Activated CD8-positive, alpha-beta memory T cell treated with anti-CD3 and anti-CD28 coated beads for 36 hours (primary cell): ENCODE results near the gene F7. TPM values are rescaled to one million over a fixed set of nuclear protein-coding genes. Genes with fewer than 3 reads are reported as not detected.

Source experiments
- CTCF ChIA-PET: fragments of 350-600 bp; sonication (Branson Sonifier 250); formaldehyde crosslinking; loops from one replicate; lab custom pipeline; 2021; ENCODE audit warnings: antibody characterized with exemption; lab: Charles Lee
- POLR2A ChIA-PET: fragments of 350-600 bp; sonication (Branson Sonifier 250); formaldehyde crosslinking; loops from one replicate; lab custom pipeline; 2021; ENCODE audit warnings: antibody characterized with exemption; lab: Charles Lee
- total RNA-seq, 2 experiments: library from RNA; stranded (reverse); gene quantifications; one replicate each; pipeline ENCODE4 v1.2.3, GENCODE V29; 2021

The F7 gene
- total RNA-seq, 2 experiments from 2014 or later = 0.30 to 0.46 TPM

DNA sequence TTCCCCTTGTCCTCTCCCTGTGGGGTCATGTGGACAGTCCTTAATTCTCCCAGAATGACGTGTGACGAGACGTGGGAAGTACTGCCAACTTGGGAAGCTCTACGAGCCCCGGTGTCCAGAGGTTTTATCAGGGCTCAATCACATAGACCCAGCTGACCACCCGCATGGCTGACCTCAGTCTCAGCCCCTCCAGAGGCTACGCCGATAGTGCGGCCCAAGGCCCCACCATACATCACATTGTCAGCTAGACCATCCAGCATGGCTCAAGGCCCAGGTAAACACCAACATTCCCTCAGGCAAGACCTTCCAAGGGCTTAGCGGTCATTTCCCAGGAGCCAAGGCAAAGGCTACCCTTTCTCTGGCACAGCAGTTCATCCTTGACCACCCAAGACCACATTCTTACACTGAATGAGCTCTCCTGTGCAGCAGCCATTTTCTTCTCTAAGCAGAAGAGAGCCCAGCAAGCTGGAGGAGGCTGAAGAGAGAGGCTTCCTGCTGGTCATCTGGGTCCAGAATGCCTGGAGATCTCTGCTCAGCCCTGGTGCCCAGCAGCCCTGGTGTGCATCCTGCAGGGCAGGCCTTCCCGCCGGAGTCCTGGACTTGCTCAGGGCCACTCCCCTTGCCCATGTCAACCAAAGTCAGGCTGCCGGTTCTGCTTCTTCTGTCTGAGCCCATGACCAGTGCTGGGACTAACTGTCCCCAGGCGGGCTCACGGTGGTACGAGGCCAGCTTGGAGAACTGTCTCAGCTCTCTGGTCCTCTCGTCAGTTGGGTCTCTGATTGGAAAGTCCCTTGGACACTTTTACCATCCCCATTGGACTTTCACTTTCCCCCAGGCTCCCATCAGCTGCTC lies 9.1 kb downstream of the F7 start:
- ChIA-PET CTCF (no interaction called here), POLR2A (no interaction called here)

DNA sequence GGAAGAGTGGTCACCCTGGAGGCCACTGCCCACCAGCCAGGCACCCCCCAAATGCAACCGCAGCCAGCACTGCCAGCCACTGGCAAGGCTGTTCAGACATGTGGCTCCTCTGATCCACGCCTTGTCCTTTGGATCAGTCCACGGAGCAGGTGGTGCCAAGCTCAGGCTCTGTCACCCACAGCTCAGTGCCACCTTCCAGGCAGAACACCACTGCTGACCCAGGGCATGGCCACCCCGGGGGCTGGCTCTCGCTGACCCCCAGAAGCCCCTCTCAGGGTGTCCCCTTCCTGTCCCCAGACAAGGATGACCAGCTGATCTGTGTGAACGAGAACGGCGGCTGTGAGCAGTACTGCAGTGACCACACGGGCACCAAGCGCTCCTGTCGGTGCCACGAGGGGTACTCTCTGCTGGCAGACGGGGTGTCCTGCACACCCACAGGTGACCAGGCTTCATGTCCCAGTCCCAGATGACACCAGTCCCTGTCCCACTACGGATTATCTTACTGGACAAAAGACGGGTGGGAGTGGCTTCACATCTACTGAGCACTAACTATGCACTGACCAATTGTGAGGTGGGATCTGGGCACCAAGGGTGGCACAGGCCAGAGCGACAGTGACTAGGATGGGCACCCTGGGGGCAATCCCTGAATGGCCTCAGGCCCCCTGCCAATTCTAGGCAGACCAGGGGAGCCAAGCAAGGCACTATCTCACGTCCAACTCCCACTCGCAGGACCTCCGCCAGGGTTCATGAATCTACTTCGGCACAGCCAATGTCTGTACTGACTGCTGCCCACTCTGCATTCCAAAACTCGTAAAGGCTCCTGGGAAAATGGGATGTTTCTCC lies 10.0 kb downstream of the F7 start:
- POLR2A ChIA-PET = no interaction called here
- CTCF ChIA-PET = no interaction called here

DNA sequence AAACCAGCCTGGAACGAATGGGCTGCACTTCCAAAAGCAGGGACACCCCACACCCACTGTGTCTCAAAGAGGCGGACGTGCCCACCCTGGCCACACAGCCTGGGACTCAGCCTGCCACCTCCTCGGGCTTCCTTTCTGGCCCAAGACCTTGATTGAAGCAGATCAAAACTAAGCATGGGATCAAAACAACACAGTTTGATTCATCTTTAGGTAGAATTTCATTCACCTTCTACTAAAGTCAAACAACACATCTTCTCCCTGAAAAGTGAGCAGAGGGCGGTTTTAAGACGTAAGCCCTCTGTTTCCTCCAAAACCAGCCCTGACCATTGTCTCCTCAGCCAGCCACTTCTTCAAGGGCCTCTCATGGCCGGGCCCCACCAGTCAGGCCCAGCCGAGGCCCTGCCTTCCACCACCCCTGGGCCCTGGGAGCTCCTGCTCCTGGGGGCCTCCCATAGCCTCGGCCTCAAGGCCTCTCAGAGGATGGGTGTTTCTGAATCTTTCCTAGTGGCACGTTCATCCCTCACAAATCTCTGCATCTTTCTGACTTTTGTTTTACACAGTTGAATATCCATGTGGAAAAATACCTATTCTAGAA lies 10.7 kb downstream of the F7 start:
- CTCF ChIA-PET = no interaction called here

DNA sequence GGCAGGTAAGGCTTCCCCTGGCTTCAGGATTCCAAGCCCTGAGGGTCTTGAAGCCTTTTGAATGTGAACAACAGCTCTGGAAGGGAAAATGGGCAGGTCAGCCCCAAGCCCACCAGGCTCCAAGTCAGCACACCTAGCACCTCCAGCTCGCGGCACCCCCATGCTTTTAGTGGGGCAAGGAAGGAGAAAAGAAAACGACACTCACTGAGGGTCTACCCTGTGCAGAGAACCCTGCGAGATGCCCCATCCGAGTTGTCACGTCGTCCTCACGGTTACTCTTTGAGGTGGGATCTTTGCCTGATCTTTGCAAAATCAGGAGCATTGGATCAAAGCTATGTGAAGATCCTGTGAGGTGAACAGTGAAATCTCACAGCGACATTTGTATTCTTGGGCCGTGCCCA lies 11.3 kb downstream of the F7 start:
- CTCF ChIA-PET = no interaction called here
- POLR2A ChIA-PET = no interaction called here

More for the DNA sequence above, 10.7 kb downstream of the F7 start:
- POLR2A ChIA-PET = no interaction called here

DNA sequence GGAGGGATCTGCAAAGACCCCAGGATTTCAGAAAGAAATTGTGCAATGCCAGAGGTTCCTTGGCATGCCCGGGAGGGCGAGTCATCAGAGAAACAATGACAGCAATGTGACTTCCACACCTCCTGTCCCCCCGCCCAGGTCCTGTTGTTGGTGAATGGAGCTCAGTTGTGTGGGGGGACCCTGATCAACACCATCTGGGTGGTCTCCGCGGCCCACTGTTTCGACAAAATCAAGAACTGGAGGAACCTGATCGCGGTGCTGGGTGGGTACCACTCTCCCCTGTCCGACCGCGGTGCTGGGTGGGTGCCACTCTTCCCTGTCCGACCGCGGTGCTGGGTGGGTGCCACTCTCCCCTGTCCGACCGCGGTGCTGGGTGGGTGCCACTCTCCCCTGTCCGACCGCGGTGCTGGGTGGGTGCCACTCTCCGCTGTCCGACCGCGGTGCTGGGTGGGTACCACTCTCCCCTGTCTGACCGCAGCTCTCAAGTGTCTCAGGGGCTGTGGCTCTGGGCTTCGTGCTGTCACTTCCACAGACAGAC lies 11.8 kb downstream of the F7 start:
- POLR2A ChIA-PET = no interaction called here
- CTCF ChIA-PET = no interaction called here

DNA sequence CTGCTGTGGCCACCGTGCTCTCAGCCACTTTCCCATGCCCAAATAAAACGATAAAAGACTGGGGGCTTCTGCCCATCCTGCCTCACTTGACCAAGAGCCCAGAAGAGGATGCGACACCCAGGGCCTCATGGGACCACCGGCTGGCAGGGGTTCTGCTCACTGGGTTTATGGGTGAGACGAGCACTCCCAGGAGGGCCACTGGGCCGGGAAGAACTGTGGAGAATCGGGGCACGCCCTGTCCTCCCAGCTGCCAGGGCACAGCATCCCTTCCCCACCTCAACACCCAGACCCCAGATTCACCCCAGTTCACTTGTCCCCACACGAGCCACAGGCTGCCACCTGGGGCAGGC lies 12.3 kb downstream of the F7 start:
- ChIA-PET CTCF (no interaction called here), POLR2A (no interaction called here)

DNA sequence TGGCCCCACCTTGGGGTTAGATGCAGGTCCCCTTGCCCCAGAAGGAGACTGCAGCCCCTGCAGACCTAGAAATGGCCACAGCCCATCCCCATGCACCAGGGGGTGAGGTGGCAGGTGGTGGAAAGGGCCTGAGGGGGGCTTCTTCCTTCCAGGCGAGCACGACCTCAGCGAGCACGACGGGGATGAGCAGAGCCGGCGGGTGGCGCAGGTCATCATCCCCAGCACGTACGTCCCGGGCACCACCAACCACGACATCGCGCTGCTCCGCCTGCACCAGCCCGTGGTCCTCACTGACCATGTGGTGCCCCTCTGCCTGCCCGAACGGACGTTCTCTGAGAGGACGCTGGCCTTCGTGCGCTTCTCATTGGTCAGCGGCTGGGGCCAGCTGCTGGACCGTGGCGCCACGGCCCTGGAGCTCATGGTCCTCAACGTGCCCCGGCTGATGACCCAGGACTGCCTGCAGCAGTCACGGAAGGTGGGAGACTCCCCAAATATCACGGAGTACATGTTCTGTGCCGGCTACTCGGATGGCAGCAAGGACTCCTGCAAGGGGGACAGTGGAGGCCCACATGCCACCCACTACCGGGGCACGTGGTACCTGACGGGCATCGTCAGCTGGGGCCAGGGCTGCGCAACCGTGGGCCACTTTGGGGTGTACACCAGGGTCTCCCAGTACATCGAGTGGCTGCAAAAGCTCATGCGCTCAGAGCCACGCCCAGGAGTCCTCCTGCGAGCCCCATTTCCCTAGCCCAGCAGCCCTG lies 12.8 kb downstream of the F7 start:
- POLR2A ChIA-PET = no interaction called here

DNA sequence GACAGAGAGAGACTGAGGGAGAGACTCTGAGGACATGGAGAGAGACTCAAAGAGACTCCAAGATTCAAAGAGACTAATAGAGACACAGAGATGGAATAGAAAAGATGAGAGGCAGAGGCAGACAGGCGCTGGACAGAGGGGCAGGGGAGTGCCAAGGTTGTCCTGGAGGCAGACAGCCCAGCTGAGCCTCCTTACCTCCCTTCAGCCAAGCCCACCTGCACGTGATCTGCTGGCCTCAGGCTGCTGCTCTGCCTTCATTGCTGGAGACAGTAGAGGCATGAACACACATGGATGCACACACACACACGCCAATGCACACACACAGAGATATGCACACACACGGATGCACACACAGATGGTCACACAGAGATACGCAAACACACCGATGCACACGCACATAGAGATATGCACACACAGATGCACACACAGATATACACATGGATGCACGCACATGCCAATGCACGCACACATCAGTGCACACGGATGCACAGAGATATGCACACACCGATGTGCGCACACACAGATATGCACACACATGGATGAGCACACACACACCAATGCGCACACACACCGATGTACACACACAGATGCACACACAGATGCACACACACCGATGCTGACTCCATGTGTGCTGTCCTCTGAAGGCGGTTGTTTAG lies 13.7 kb downstream of the F7 start:
- ChIA-PET CTCF (no interaction called here), POLR2A (no interaction called here)

More for the DNA sequence above, 12.8 kb downstream of the F7 start:
- CTCF ChIA-PET = no interaction called here

DNA sequence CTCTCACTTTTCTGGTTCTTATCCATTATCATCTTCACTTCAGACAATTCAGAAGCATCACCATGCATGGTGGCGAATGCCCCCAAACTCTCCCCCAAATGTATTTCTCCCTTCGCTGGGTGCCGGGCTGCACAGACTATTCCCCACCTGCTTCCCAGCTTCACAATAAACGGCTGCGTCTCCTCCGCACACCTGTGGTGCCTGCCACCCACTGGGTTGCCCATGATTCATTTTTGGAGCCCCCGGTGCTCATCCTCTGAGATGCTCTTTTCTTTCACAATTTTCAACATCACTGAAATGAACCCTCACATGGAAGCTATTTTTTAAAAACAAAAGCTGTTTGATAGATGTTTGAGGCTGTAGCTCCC lies 14.2 kb downstream of the F7 start:
- ChIA-PET CTCF (no interaction called here), POLR2A (no interaction called here)

DNA sequence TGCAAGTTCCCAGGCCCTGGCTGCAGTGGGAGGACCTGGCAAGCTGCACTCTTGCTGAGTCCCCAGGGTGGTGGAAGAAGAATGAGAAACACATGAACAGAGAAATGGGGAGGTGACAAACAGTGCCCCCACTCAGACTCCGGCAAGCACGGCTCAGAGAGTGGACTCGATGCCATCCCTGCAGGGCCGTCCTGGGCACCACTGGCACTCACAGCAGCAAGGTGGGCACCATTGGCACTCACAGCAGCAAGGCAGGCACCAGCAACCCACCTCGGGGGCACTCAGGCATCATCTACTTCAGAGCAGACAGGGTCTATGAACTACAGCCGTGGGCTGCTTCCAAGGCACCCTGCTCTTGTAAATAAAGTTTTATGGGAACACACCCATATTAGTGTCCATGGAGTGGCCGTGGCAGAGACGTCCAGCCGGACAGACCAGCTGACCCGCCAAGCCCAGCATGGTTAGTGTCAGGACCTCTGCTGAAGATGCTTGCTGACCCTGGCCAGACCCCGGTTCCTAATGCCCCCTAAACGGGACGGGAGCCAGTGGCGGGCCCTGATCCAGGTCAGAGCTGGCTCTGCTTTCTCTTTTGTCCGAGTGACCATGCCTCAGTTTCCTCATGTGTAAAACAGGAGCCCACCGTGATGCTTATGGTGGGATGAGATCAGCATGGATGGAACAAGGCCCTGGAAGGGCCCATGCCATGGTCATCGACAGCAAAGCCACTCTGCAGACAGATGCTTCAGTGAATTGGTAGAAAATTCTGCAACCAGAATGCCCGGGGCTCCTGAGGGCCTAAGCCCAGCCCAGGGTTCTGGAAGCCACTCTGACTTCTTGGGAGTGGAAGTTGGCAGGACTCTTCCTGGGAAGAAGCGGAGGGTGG lies 14.9 kb downstream of the F7 start:
- POLR2A ChIA-PET = no interaction called here
- CTCF ChIA-PET = no interaction called here

DNA sequence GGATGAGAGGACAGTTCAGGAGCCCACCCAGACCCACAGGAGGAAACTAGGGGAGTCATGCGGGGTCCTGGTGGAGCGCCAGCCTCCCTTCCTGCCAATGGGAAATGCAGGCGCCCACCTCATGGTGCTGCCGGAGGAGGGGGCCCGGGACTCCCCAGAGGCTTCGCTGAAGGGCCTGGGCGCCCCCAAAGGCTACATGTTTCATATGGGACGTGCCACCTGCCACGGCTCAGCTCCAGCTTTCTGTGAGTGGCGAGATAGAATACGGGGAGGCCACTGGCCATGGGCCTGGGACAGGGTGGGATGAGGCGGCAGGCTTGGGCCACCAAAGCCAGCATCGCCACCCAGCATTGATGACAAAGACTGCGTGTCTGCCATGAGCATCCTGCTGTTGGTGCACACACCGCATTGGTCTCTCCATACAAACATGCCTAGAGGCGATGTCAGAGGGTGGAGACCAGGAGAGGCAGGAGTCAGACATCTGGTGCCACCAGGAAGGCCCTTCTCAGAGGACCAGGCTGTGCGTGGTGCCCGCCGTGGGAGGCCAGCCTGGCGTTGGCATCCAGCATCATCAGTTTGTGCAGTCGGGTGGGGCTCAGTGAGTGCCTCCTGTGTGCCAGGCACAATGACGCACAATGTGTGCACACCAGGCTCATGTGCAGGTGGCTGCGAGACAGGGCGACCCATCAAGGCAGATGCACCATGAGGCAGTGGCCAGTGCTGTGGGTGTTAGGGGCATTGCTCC lies 15.8 kb downstream of the F7 start:
- ChIA-PET POLR2A (no interaction called here), CTCF (no interaction called here)

DNA sequence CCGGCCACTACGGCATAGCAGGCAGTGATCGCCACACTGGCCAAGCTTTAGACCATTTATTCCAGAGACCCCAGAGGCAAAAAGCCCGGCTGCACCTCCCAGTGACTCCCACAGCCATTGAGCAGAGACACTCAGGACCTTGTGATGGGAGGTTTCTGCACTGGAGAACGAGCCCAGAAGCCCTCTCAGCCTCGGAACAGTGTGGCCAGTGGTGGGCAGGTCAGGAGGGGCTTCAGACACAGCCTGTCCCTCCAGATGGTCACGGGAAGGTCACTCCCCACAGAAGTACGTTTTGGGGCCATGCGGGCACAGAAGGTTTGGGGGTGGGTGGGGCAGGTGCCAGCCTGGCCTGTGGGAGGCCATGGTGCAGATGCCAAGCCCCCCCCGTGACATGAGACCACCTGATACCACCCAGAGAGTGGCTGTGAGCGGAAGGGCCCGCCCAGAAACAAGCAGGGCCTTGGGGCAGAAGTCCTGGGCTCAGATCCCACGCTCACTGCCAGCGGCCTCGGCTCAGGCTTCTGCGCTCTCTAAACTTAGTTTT lies 16.4 kb downstream of the F7 start:
- CTCF ChIA-PET = no interaction called here
- POLR2A ChIA-PET = no interaction called here

DNA sequence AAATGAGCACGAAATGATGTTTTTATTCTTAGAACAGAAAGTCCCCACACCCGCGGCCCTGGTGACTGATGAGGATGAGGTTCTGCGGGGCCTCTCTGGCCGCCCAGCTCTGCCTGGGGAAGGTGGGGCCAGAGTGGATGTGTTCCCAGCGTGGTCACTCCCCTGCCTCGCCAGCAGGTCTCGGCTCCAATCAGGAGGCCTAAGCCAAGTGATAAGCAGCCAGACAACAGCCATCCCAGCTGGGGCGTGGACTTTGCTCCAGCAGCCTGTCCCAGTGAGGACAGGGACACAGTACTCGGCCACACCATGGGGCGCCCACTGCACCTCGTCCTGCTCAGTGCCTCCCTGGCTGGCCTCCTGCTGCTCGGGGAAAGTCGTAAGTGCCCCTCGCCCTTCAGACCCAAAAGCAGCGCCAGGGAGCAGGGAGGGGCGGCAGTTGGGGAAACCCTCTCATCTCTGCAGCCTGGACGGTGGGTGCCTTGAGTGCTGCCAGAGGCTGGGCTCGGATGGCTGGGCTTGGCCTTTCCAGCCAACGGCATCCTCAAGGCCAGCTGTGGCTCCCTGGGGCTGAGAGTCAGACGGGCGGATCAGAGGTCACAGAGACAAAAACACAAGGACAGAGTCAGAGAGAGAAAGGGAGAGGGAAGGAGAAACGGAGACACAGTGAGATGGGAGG lies 17.1 kb downstream of the F7 start, which contains the start of gene F10:
Gene F10 (plus strand): TSS at position 250 of the 676 bp plus-strand sequence. CDS start 57 bp downstream, at position 307.
- ChIA-PET POLR2A (no interaction called here), CTCF (no interaction called here)

DNA sequence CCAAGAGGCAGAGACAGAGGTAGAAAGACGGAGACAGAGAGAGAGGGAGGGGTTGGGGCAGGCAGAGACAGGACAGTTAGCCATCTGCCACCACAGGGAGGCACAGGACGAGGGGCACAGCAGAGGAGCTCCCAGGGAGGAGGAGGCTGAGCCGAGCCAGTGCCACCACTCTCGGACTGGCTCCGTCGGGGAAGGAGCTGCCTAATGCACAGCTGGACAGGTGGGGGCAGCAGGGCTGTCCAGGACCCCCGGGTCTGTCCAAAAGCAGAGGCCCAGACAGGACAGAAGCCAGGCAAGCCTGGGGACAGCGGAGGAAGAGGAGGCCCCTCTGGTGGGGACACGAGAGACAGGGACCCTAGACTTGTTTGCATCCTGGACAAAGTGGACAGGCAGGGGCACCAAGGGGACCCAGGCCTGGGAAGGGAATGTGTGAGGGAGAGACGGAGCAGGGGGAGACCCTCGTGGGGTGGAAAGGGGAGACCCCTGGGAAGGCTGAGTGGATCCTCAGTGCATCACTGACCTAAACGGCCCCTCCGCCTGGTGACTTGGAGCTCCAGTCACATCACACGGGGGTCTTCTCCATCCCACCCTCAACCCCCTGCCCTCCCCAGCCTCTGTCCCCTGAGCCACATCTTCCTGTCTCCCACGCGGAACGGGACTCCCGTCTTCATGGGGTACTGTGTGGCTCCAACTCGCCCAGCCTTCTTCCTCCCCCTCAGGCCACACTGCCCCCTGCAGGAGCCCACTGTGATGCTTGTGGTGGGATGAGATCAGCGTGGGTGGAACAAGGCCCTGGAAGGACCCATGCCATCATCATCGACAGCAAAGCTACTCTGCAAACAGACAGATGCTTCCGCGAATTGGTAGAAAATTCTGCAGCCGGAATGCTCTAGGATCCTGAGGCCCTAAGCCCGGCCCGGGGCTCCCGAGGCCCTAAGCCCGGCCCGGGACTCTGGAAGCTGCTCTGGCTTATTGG lies 17.9 kb downstream of the F7 start:
- ChIA-PET CTCF (no interaction called here), POLR2A (no interaction called here)

DNA sequence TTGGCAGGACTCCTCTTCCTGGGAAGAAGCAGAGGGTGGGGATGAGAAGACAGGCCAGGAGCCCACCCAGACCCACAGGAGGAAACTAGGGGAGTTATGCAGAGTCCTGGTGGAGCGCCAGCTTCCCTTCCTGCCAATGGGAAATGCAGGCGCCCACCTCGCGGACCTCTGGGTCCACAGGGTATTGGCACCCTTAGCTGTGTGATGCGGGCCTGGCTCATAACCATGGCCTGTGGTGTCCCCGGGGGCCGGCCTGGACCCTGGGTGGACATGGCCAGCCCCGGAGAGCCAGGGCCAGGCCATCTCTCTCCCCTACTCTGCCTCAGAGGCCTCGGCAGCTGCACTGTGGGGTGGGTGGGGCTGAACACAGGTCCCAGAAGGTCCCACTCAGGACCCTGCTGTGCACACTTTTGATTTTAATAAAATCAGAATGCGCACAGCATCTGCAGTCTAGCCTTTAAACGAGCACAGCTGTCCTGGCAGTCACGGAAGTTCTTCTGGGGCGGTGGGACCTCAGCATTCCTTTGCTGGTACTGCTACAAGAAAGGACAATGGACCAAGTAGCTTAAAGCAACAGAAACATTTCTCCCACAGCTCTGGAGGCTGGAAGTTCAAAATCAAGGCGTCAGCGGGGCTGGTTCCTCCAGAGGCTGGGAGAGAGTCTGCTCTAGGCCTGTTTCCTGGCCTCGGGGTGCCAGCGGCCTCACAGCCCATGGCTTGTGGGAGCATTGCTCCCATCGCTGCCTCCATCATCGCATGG lies 18.8 kb downstream of the F7 start:
- CTCF ChIA-PET = no interaction called here
- POLR2A ChIA-PET = no interaction called here
